ENCODE data around the gene B4GALNT2. TPM values are rescaled to one million over a fixed set of nuclear protein-coding genes. Genes with fewer than 3 reads are reported as not detected.
"Not testable (repeated sequence)": the region's sequence is repeated elsewhere in the genome, so short reads cannot be mapped to it uniquely, and the experiment has no call there.

B4GALNT2 gene
- not detected for polyA plus RNA-seq (2013)

DNA sequence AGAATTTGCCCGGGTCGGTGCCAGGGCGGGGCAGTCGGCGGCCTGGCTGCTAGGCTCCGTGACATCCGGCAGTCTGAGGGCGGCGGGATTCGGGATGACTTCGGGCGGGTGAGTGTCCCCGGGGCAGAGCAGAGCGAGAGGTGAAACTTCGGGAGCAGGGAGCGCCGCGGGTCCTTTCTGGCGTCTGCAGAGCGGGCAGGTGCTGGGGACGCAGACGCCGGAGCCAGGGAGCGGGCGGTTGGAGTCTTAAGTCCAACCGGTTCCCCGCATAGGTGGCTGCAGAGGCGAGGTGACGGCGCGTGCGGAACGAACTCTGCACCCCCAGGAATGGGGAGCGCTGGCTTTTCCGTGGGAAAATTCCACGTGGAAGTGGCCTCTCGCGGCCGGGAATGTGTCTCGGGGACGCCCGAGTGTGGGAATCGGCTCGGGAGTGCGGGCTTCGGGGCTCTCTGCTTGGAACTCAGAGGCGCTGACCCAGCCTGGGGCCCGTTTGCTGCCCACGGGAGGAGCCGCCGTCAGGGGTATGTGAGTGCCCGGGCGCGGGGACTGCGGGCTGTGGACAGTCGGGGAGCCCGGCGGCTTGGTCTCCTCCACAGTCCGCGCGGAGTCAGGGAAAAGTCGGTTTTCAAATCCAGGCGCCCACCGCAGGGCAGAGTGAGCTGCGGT is at the start of gene B4GALNT2:
Gene B4GALNT2, plus strand, starts transcription at position 71 of the 666 bp plus-strand sequence. Its CDS starts 24 bp downstream, at position 95.
- POLR2A ChIA-PET, result no interaction called here
- DNase-seq, result peak; percentile 9 to 39 (median 26)
- peaks cover 7 to 70% (median 24%) of the 10 kb centered on the region in 5 experiments for H3K27me3 ChIP-seq (replicated peaks in 2 of 5; ENCODE audit: control insufficient read depth in 4 of 5, insufficient read depth in 5 of 5, low read length in 4 of 5)
- peaks cover 0 to 23% (median 12%) of the 10 kb centered on the region in 5 experiments for H3K9me3 ChIP-seq (ENCODE audit: control extremely low read depth in 1 of 5, control insufficient read depth in 4 of 5, insufficient read depth in 2 of 5, low read depth in 1 of 5, low read length in 4 of 5)
- H3K36me3 ChIP-seq (ENCODE audit: control insufficient read depth in 4 of 4, insufficient read depth in 4 of 4, low read length in 3 of 4), result no peaks in the 10 kb centered on the region
- peak within 1 kb of the TSS in 6 of 7 experiments; percentile 20 to 57 (median 44) for H3K4me3 ChIP-seq (ENCODE audit: control insufficient read depth in 1 of 7, extremely low read depth in 1 of 7, insufficient read depth in 4 of 7, low read depth in 2 of 7, low read length in 6 of 7)
- CTCF ChIA-PET, result no interaction called here
- 5% methylated on average over 62 of the region's 65 CpGs for WGBS (ENCODE audit: insufficient coverage)
- H3K4me1 ChIP-seq (ENCODE audit: control extremely low read depth in 1 of 4, control insufficient read depth in 4 of 4, insufficient read depth in 4 of 4, low read length in 3 of 4), result peaks cover 0 to 10% (median 7%) of the 10 kb centered on the region in 4 experiments
- no peak within 1 kb of the TSS for H3K27ac ChIP-seq (ENCODE audit: insufficient read depth in 1 of 2, low read depth in 1 of 2, low read length in 2 of 2, poor library complexity in 1 of 2, severe bottlenecking in 2 of 2)

DNA sequence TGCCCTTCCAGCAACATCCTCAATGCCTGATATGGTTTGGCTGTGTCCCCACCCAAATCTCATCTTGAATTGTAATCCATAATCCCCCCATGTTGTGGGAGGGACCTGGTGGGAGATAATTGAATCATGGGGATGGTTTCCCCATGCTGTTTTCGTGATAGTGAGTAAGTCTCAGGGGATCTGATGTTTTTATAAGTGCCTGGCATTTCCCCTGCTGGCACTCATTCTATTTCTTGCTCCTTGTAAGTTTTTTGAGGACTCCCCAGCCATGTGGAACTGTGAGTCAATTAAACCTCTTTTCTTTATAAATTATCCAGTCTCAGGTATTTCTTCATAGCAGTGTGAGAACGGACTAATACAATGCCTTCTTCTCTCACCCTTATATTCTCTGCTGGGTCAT is 47.5 kb upstream of the B4GALNT2 start:
- H3K4me3 ChIP-seq (ENCODE audit: control insufficient read depth in 1 of 7, extremely low read depth in 1 of 7, insufficient read depth in 4 of 7, low read depth in 2 of 7, low read length in 6 of 7); POLR2A ChIA-PET; H3K27ac ChIP-seq (ENCODE audit: insufficient read depth in 1 of 2, low read depth in 1 of 2, low read length in 2 of 2, poor library complexity in 1 of 2, severe bottlenecking in 2 of 2); H3K36me3 ChIP-seq (ENCODE audit: control insufficient read depth in 4 of 4, insufficient read depth in 4 of 4, low read length in 3 of 4); CTCF ChIA-PET; DNase-seq; H3K4me1 ChIP-seq (ENCODE audit: control extremely low read depth in 1 of 4, control insufficient read depth in 4 of 4, insufficient read depth in 4 of 4, low read length in 3 of 4); H3K9me3 ChIP-seq (ENCODE audit: control extremely low read depth in 1 of 5, control insufficient read depth in 4 of 5, insufficient read depth in 2 of 5, low read depth in 1 of 5, low read length in 4 of 5): not testable (repeated sequence)
- WGBS (ENCODE audit: insufficient coverage), result no CpG with 5 or more reads among the region's 2 CpGs
- peaks cover 0 to 12% (median 9%) of the 10 kb centered on the region in 5 experiments for H3K27me3 ChIP-seq (replicated peaks in 2 of 5; ENCODE audit: control insufficient read depth in 4 of 5, insufficient read depth in 5 of 5, low read length in 4 of 5)

DNA sequence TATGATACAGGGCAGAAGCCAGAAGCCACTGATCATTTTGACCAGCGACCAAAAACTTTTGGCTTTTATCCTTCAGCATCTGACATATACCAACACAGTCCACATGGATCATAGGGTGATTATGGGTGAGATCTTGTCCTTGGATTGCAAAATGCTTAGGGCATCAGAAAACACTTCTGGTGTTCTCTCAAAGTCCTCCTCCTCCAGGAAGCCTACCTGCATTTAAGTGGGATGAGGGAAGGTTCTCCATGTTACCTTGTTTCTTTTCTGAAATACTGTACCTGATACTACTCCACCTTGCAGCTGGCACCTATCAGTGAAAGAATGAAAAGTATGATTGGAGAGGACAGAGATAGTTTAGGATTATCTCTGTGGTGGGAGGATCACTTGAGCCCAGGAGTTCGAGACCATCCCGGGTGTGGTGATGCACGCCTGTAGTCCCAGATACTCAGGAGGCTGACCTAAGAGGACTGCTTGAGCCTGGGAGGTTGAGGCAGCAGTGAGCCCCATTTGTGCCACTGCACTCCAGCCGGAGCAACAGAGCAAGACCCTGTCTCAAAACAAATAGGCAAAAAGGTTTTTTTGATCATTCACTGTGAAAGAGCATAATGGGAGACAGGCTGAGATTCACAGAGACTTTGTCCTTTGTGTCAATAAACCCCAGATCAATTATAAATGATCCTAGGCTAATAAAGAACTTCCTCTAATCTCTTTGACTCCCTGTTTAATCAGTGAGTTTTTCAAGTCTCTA is 46.8 kb upstream of the B4GALNT2 start:
- DNase-seq, result no peak
- no peak overlapping the region for H3K27ac ChIP-seq (ENCODE audit: insufficient read depth in 1 of 2, low read depth in 1 of 2, low read length in 2 of 2, poor library complexity in 1 of 2, severe bottlenecking in 2 of 2)
- 100% methylated on average over 3 of the region's 5 CpGs for WGBS (ENCODE audit: insufficient coverage)
- peaks cover 0 to 2% (median 0%) of the 10 kb centered on the region in 5 experiments for H3K9me3 ChIP-seq (ENCODE audit: control extremely low read depth in 1 of 5, control insufficient read depth in 4 of 5, insufficient read depth in 2 of 5, low read depth in 1 of 5, low read length in 4 of 5)
- H3K36me3 ChIP-seq (ENCODE audit: control insufficient read depth in 4 of 4, insufficient read depth in 4 of 4, low read length in 3 of 4), result no peaks in the 10 kb centered on the region
- ChIA-PET POLR2A (no interaction called here), CTCF (no interaction called here)
- no peaks in the 10 kb centered on the region for H3K4me1 ChIP-seq (ENCODE audit: control extremely low read depth in 1 of 4, control insufficient read depth in 4 of 4, insufficient read depth in 4 of 4, low read length in 3 of 4)
- H3K4me3 ChIP-seq (ENCODE audit: control insufficient read depth in 1 of 7, extremely low read depth in 1 of 7, insufficient read depth in 4 of 7, low read depth in 2 of 7, low read length in 6 of 7), result no peak overlapping the region
- H3K27me3 ChIP-seq (replicated peaks in 2 of 5; ENCODE audit: control insufficient read depth in 4 of 5, insufficient read depth in 5 of 5, low read length in 4 of 5), result peaks cover 0 to 12% (median 9%) of the 10 kb centered on the region in 5 experiments

DNA sequence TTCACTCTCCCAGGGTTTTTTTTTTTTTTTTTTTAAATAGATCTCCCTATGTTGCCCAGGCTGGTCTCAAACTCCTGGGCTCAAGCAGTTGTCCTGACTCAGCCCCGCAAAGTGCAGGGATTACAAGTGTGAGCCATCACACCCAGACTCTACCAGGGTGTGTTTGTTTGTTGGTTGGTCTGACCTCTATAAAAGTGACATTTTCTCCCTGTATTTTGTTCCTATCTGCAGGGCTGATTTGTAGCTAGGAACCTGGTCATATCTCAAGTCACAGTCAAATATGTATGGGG is 46.3 kb upstream of the B4GALNT2 start:
- ChIA-PET CTCF (no interaction called here), POLR2A (no interaction called here)
- H3K4me3 ChIP-seq (ENCODE audit: control insufficient read depth in 1 of 7, extremely low read depth in 1 of 7, insufficient read depth in 4 of 7, low read depth in 2 of 7, low read length in 6 of 7), result no peak overlapping the region
- no peaks in the 10 kb centered on the region for H3K36me3 ChIP-seq (ENCODE audit: control insufficient read depth in 4 of 4, insufficient read depth in 4 of 4, low read length in 3 of 4)
- DNase-seq, result no peak
- no peak overlapping the region for H3K27ac ChIP-seq (ENCODE audit: insufficient read depth in 1 of 2, low read depth in 1 of 2, low read length in 2 of 2, poor library complexity in 1 of 2, severe bottlenecking in 2 of 2)
- no peaks in the 10 kb centered on the region for H3K4me1 ChIP-seq (ENCODE audit: control extremely low read depth in 1 of 4, control insufficient read depth in 4 of 4, insufficient read depth in 4 of 4, low read length in 3 of 4)
- H3K27me3 ChIP-seq (replicated peaks in 2 of 5; ENCODE audit: control insufficient read depth in 4 of 5, insufficient read depth in 5 of 5, low read length in 4 of 5), result peaks cover 0 to 12% (median 7%) of the 10 kb centered on the region in 5 experiments
- peaks cover 0 to 2% (median 0%) of the 10 kb centered on the region in 5 experiments for H3K9me3 ChIP-seq (ENCODE audit: control extremely low read depth in 1 of 5, control insufficient read depth in 4 of 5, insufficient read depth in 2 of 5, low read depth in 1 of 5, low read length in 4 of 5)
- no CpG with 5 or more reads among the region's 1 CpG for WGBS (ENCODE audit: insufficient coverage)

DNA sequence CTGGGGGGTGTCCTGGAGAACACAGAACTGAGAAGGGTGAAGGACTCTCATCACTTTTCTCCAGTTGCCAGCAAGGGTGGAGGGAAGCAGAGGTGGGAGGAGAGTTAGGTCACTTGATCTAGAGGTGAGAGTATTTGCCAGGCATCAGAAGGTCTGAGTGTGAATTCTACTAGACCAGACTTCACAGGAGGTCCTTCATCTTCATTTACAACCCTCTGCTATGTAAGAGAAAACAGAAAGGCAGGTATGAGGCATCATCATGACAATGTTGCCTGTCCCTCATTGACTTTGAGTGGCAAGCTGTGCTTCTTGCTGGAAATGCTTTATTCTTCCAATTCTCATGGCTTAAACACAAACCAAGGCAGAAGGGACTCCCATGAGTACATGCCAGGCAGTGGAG is 45.9 kb upstream of the B4GALNT2 start:
- ChIA-PET POLR2A (no interaction called here), CTCF (no interaction called here)
- Histone ChIP-seq H3K4me3 (ENCODE audit: control insufficient read depth in 1 of 7, extremely low read depth in 1 of 7, insufficient read depth in 4 of 7, low read depth in 2 of 7, low read length in 6 of 7) (no peak overlapping the region), H3K27ac (ENCODE audit: insufficient read depth in 1 of 2, low read depth in 1 of 2, low read length in 2 of 2, poor library complexity in 1 of 2, severe bottlenecking in 2 of 2) (no peak overlapping the region), H3K36me3 (ENCODE audit: control insufficient read depth in 4 of 4, insufficient read depth in 4 of 4, low read length in 3 of 4) (no peaks in the 10 kb centered on the region), H3K4me1 (ENCODE audit: control extremely low read depth in 1 of 4, control insufficient read depth in 4 of 4, insufficient read depth in 4 of 4, low read length in 3 of 4) (no peaks in the 10 kb centered on the region), H3K27me3 (replicated peaks in 2 of 5; ENCODE audit: control insufficient read depth in 4 of 5, insufficient read depth in 5 of 5, low read length in 4 of 5) (peaks cover 0 to 10% (median 7%) of the 10 kb centered on the region in 5 experiments), H3K9me3 (ENCODE audit: control extremely low read depth in 1 of 5, control insufficient read depth in 4 of 5, insufficient read depth in 2 of 5, low read depth in 1 of 5, low read length in 4 of 5) (peaks cover 0 to 2% (median 0%) of the 10 kb centered on the region in 5 experiments)
- DNase-seq, result no peak

DNA sequence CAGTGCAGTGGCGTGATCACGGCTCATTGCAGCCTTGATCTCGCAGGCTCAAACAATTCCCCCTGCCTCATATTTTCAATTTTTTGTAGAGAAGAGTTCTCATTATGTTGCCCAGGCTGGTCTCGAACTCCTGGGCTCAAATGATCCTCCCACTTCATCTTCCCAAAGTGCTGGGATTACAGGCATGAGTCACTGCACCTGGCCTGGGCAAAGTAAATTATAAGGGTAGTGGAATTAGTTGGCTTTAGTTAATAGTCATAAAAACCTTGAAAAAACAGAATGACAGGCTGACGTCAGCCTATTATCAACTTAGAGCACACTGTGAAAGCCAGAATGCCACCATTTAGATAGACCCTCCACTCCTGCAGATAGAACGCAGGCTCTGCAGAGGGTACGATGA is 43.5 kb upstream of the B4GALNT2 start:
- DNase-seq, result no peak
- Histone ChIP-seq H3K9me3 (ENCODE audit: control extremely low read depth in 1 of 5, control insufficient read depth in 4 of 5, insufficient read depth in 2 of 5, low read depth in 1 of 5, low read length in 4 of 5) (peaks cover 0 to 2% (median 0%) of the 10 kb centered on the region in 5 experiments), H3K4me1 (ENCODE audit: control extremely low read depth in 1 of 4, control insufficient read depth in 4 of 4, insufficient read depth in 4 of 4, low read length in 3 of 4) (no peaks in the 10 kb centered on the region), H3K4me3 (ENCODE audit: control insufficient read depth in 1 of 7, extremely low read depth in 1 of 7, insufficient read depth in 4 of 7, low read depth in 2 of 7, low read length in 6 of 7) (no peak overlapping the region), H3K36me3 (ENCODE audit: control insufficient read depth in 4 of 4, insufficient read depth in 4 of 4, low read length in 3 of 4) (no peaks in the 10 kb centered on the region), H3K27ac (ENCODE audit: insufficient read depth in 1 of 2, low read depth in 1 of 2, low read length in 2 of 2, poor library complexity in 1 of 2, severe bottlenecking in 2 of 2) (no peak overlapping the region), H3K27me3 (replicated peaks in 2 of 5; ENCODE audit: control insufficient read depth in 4 of 5, insufficient read depth in 5 of 5, low read length in 4 of 5) (peaks cover 0 to 9% (median 6%) of the 10 kb centered on the region in 5 experiments)
- 100% methylated on average over 2 of the region's 7 CpGs for WGBS (ENCODE audit: insufficient coverage)
- ChIA-PET POLR2A (no interaction called here), CTCF (interaction anchor here (1.6 kb wide), 1 partner anchor 12 kb away, joined by 3 read pairs; no protein-coding TSS in a partner anchor)

DNA sequence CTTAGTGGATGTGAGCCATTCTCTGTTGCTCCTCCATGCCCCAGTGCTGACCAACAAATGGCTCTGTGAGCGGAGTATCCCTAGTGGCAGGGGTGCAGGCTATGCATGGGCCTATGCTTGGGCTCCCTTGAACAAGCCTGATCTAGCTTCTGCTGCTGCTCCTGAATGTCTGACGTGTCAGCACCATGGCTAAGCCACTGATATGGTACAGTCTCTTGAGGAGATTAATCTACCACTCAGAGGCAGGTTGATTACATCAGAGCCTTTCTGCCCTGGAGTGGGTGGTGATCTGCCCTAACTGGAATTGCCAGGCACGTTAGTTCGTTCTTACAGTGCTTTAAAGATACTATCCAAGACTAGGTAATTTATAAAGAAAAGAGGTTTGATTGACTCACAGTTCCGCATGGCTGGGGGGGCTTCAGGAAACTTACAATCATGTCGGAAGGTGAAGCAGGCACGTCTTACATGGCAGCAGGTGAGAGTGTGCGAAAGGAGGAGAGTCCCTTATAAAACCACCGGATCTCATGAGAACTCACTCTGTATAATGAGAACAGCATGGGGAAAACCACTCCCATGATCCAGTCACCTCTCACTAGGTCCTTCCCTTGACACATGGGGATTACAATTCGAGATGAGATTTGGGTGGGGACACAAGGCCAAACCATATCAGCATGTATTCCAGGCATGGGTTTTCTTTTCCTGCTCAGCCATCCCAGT is 41.5 kb upstream of the B4GALNT2 start:
- H3K27me3 ChIP-seq (replicated peaks in 2 of 5; ENCODE audit: control insufficient read depth in 4 of 5, insufficient read depth in 5 of 5, low read length in 4 of 5), result peaks cover 0 to 6% (median 4%) of the 10 kb centered on the region in 5 experiments
- ChIA-PET POLR2A (no interaction called here), CTCF (no interaction called here)
- no peak overlapping the region for H3K27ac ChIP-seq (ENCODE audit: insufficient read depth in 1 of 2, low read depth in 1 of 2, low read length in 2 of 2, poor library complexity in 1 of 2, severe bottlenecking in 2 of 2)
- no peaks in the 10 kb centered on the region for H3K4me1 ChIP-seq (ENCODE audit: control extremely low read depth in 1 of 4, control insufficient read depth in 4 of 4, insufficient read depth in 4 of 4, low read length in 3 of 4)
- no peak for DNase-seq
- H3K4me3 ChIP-seq (ENCODE audit: control insufficient read depth in 1 of 7, extremely low read depth in 1 of 7, insufficient read depth in 4 of 7, low read depth in 2 of 7, low read length in 6 of 7), result no peak overlapping the region
- no peaks in the 10 kb centered on the region for H3K36me3 ChIP-seq (ENCODE audit: control insufficient read depth in 4 of 4, insufficient read depth in 4 of 4, low read length in 3 of 4)
- 85% methylated on average over 4 of the region's 10 CpGs for WGBS (ENCODE audit: insufficient coverage)
- H3K9me3 ChIP-seq (ENCODE audit: control extremely low read depth in 1 of 5, control insufficient read depth in 4 of 5, insufficient read depth in 2 of 5, low read depth in 1 of 5, low read length in 4 of 5), result peaks cover 0 to 2% (median 0%) of the 10 kb centered on the region in 5 experiments
